ENCODE data around the gene RBM38.

The RBM38 gene

DNA sequence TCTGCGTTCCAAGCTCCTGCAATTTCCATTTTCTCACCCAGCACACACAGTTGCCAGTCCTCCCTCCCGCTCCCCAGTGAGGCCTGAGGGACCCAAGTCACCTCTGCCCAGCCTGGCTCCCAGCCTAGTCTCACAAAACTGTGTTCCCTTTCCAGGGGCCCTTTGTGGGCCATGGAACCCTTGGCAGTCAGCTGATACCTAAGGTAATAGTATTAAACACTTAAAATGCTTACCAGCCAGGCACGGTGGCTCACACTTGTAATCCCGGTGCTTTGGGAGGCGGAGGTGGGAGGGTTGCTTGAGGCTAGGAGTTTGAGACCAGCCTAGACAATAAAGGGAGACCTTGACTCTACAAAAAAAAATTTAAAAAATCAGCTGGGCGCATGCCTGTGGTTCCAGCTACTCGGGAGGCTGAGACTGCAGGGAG is 3.2 kb upstream of the RBM38 start:
- Histone ChIP-seq H3K4me2 (ENCODE audit: low read depth, low read length, poor library complexity, severe bottlenecking) (no peak overlapping the region), H3K4me3 (ENCODE audit: insufficient read depth, low read length, poor library complexity, severe bottlenecking) (no peak overlapping the region), H2AFZ (ENCODE audit: low read depth, low read length, severe bottlenecking) (no peak overlapping the region), H3K79me2 (ENCODE audit: insufficient read depth, low read length) (peaks cover 14% of the 10 kb centered on the region), H3K9me2 (replicated peaks; ENCODE audit: insufficient read depth, low read length) (no peaks in the 10 kb centered on the region), H3K27me3 (ENCODE audit: low read length) (no peaks in the 10 kb centered on the region), H4K20me1 (ENCODE audit: low read depth, low read length) (no peaks in the 10 kb centered on the region), H3K9ac (ENCODE audit: low read length) (no peak overlapping the region), H3K36me3 (ENCODE audit: low read length) (no peaks in the 10 kb centered on the region), H3F3A (ENCODE audit: insufficient read depth) (peaks cover 41% of the 10 kb centered on the region), H3K27ac (ENCODE audit: low read depth, low read length) (peak overlapping the region; percentile 98; the same call in 1 of the 2 replicates), H3K9me3 (ENCODE audit: insufficient read depth, low read length) (no peaks in the 10 kb centered on the region)
- TF ChIP-seq EZH2phosphoT487 (conservative IDR thresholded peaks at IDR 0.05; ENCODE audit: low read length): no peak
- no peak for TF ChIP-seq CTCF (IDR thresholded peaks at IDR 0.05; ENCODE audit: insufficient read depth, low read length, poor library complexity, severe bottlenecking)

DNA sequence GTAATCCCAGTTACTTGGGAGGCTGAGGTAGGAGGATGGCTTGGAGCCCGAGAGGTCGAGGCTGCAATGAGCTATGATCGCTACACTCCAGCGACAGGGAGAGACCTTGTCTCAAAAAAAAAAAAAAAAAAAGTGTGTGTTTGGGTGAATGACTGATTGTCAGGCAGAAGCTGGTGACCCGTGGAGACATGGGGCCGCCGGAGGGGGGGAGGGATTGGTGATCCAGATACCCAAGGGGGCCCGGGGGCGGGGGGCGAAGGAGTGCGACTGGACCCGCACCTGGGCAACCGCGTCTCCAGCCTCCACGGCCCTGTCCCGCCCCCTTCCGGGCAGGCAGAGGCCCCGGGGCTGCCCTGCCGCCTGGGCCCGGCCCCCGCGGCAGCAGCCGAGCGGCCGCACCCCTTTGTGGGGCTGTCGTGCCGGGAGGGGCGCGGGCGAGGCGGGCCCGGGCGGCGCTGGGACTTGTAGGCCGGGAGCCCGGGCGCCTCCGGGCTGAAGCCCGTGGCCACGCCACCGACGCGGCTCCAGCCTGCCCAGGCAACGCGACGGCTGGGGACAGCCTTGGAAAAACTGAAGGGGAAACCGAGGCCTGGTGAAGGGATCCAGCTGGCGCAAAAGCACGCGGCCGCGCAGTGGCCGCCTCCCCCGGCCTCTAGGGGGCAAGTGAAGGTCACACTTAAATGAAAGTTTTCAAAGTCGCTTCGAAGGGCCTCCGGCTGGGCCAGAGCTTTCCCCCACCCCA is 2.1 kb upstream of the RBM38 start:
- Histone ChIP-seq H3K4me3 (ENCODE audit: insufficient read depth, low read length, poor library complexity, severe bottlenecking) (peak overlapping the region; percentile 43), H3K27ac (ENCODE audit: low read depth, low read length) (peak overlapping the region; percentile 98), H3K9ac (ENCODE audit: low read length) (peak overlapping the region; percentile 71)

GRCh38 chr20:57389695-57390603 is 1.2 kb upstream of the RBM38 start:
- Histone ChIP-seq H3K9ac (ENCODE audit: low read length) (peak overlapping the region; percentile 71), H3K36me3 (ENCODE audit: low read length) (0 out of 2 replicates have a peak, but pooled peaks cover 11% of the 10 kb centered on the region), H3F3A (ENCODE audit: insufficient read depth) (peaks cover 46% of the 10 kb centered on the region), H3K4me2 (ENCODE audit: low read depth, low read length, poor library complexity, severe bottlenecking) (peak overlapping the region; percentile 79), H3K9me2 (replicated peaks; ENCODE audit: insufficient read depth, low read length) (no peaks in the 10 kb centered on the region), H3K79me2 (ENCODE audit: insufficient read depth, low read length) (peaks cover 34% of the 10 kb centered on the region), H3K4me3 (ENCODE audit: insufficient read depth, low read length, poor library complexity, severe bottlenecking) (peak overlapping the region; percentile 43), H3K27me3 (ENCODE audit: low read length) (no peaks in the 10 kb centered on the region), H4K20me1 (ENCODE audit: low read depth, low read length) (peaks cover 7% of the 10 kb centered on the region; the same call in 1 of the 2 replicates), H2AFZ (ENCODE audit: low read depth, low read length, severe bottlenecking) (peak overlapping the region; percentile 69), H3K9me3 (ENCODE audit: insufficient read depth, low read length) (no peaks in the 10 kb centered on the region), H3K27ac (ENCODE audit: low read depth, low read length) (peak overlapping the region; percentile 98)
- TF ChIP-seq EZH2phosphoT487 (conservative IDR thresholded peaks at IDR 0.05; ENCODE audit: low read length): no peak
- no peak for TF ChIP-seq CTCF (IDR thresholded peaks at IDR 0.05; ENCODE audit: insufficient read depth, low read length, poor library complexity, severe bottlenecking)

More for the DNA sequence above, 2.1 kb upstream of the RBM38 start:
- Histone ChIP-seq H2AFZ (ENCODE audit: low read depth, low read length, severe bottlenecking) (peak overlapping the region; percentile 69), H3K36me3 (ENCODE audit: low read length) (0 out of 2 replicates have a peak, but pooled peaks cover 11% of the 10 kb centered on the region), H3K9me2 (replicated peaks; ENCODE audit: insufficient read depth, low read length) (no peaks in the 10 kb centered on the region), H3F3A (ENCODE audit: insufficient read depth) (peaks cover 46% of the 10 kb centered on the region), H3K79me2 (ENCODE audit: insufficient read depth, low read length) (peaks cover 26% of the 10 kb centered on the region), H3K27me3 (ENCODE audit: low read length) (no peaks in the 10 kb centered on the region), H3K9me3 (ENCODE audit: insufficient read depth, low read length) (no peaks in the 10 kb centered on the region), H3K4me2 (ENCODE audit: low read depth, low read length, poor library complexity, severe bottlenecking) (peak overlapping the region; percentile 79), H4K20me1 (ENCODE audit: low read depth, low read length) (peaks cover 7% of the 10 kb centered on the region; the same call in 1 of the 2 replicates)
- TF ChIP-seq CTCF (IDR thresholded peaks at IDR 0.05; ENCODE audit: insufficient read depth, low read length, poor library complexity, severe bottlenecking) (peak; percentile 48), EZH2phosphoT487 (conservative IDR thresholded peaks at IDR 0.05; ENCODE audit: low read length) (no peak)
